ENCODE results near the gene PAX9.

Gene PAX9

DNA sequence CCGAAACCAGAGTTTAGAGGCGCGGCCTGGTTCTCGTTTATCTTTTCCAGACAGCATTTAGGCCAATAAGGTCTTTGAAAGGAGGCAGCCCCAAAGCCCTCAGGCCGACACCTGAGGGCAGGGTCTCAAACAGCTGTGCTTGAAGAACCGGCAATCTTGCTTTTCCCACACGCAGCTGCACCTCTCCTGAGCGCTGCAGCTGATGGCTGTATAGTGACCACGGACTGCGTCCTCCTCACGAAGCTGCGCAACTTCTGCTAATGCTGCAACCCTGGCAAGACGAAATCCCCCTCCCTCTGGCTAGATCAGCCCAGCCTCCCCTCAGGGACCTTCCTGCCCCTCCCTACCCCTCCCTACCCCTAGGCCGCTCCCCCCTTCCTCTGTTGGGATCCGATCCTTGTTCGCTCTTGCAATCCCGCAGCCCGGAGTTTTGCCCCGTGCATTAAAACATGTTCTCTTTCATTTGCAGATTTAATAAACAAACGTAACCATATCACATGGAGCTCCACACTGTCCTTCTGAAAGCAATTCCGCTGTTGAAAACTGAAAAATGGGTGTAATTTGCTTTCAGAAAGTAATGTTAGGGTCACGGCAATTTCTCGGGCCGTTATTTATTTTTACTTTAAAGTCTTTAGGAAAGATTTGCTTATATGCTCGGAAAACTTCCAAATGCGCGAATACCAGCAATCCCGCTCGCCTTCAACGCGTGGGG is 4.8 kb upstream of the PAX9 start:
- DNase-seq: no peak

DNA sequence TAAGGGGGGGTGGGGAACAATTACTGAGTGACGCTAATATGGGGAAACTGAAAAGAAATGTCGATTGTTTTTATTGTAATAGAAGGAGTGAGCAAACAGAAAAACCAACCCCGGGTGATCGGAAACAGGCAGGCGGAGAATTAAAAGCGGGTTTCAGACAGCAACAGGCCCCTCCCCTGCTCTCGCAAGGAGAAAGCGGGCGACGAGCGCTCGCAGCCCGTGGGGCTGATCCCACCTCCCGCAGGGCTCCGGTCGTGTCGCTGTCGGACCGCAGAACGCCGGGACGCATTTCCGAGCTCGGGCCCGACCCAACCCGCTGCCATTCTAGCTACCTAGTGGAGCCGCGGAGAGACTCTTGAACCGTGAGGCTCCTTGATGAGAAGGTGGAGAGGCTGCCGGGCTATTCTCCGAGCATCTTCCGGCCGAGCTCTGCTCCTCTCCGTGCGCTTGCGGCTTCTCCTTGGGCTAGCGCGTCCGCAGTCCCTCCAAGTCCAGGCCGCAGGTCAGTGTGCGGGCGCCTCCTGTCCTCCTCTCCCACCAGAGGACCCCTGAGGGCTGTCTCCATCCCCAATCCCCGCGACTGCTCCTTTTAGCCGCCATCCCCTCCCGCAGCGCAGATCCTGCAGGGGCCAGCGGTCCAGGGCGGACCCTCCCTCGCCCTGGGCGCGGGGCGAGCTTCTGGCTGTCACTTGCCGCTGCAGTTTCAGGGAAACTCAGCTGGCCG is 4.1 kb upstream of the PAX9 start:
- DNase-seq: no peak

DNA sequence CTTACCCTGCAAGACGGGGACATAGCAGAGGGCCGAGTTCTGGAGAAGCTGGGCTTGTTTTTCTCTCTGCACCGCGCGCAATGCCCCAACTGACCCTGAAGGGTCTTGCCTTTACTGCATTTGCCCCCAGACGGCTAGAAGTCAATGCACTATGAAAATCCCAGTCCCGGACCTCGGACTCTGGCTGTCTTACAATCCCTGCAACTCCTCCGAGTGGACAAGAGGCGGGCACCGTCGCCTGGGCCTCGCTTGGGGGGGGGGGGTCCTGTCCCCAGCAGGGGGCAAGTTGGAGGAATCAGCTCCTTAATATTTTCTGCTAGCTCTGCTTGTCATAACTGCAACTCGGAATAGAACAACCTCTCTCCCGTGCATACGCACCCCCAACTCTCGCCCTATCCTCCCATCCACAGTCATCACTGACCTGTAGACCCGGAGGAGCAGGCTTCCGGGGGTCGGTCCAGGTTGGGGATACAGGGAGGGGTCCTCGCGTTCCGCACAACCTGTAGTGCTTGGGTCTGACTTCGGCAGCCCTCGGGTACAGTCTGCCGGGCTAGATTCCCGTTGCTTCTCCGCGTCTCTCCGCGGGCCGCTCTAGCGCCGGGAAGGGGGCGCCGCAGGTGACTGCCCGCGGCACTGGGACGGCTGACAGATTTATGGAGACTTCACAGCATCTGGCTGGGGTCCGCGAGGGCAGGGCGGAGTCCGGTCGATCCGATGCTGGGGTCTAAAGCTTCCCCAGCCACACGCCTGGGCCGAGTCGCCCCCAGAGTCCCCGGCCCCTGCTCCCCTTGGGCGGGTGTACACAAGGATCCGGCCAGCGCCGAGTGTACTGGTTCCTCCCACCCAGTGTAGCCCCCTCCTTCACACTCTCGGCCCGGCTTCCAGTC is 3.3 kb upstream of the PAX9 start:
- DNase-seq: no peak

DNA sequence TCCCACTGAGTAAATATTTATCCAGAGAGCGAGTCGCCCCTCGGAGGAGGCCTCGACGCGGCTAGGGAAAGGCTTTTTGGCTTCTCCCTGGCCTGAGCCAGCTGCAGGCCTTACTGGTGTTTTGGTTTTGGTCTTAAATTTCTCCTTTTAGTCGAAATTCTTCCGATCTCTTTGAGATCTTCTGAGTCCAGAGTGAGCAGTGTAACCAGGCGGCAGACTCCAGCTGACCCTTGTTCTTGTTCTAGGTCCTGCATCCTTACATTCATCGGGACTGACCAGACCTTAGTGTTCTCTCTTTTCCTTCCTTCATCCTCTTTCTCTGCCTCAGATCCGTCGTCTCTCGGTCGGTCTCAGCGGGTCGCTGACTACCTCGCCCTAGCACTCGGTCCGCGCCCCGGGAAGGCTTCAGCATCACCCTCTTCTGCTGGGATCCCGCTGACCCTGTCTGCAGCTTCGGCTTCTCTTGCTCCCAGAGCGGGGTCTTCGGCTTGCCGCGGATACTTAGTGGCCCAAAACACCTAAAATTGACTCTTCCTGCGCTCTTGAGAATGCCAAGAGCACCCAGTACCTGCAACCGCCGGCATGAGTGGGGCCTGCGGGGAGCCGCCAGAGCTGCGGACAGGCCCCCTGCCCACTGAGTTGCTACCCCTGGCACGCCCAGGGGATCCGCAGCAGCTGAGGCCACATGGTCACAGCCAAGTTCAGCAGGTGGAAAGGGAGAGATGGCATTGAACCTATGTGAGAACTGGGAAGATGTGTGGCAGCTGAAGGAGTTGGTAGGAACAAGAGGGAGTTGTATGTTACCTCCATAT is 2.4 kb upstream of the PAX9 start:
- no peak for DNase-seq

DNA sequence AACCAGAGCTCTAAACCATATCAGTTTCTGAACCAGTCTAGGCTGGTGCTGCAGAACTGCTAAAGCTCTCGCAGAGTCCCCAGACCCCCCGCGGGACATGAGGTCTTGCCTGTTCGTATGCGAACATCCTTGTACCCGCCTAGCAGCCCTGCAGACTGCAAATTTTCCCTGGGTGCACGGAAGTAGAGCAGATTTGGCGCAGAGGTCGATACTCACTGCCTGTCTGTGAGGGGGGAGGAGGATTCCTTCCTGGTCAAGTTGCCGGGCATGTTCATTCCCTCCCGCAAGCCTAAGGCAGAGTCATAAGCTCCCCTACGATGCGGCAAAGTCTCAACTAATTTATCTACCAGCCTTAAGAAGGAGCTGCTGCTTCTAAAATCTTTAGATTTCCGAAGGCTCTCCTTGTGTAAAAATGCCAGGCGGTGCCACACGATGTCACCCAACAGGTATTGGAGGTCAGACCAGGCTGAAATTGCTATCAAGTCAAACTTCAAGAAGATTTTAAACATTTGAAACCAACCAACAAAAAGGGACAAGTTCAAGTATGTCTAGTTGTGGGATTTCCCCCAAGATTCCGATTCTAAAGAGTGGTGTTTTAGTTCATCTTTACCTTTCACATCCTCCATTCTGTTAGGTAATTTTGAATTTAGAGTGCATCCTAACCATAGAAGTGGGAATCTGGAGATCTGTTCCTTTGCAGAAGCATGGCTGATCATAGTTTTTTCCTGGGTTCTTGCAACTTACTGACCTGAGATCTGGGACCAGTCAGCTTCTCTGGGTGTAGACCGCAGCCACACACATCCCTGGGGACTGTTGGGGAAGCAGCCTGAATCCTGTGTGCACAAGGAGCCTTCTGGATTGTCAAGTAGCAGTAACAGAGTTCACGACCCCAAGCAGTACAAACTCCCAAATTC is 1.6 kb upstream of the PAX9 start:
- DNase-seq: no peak

DNA sequence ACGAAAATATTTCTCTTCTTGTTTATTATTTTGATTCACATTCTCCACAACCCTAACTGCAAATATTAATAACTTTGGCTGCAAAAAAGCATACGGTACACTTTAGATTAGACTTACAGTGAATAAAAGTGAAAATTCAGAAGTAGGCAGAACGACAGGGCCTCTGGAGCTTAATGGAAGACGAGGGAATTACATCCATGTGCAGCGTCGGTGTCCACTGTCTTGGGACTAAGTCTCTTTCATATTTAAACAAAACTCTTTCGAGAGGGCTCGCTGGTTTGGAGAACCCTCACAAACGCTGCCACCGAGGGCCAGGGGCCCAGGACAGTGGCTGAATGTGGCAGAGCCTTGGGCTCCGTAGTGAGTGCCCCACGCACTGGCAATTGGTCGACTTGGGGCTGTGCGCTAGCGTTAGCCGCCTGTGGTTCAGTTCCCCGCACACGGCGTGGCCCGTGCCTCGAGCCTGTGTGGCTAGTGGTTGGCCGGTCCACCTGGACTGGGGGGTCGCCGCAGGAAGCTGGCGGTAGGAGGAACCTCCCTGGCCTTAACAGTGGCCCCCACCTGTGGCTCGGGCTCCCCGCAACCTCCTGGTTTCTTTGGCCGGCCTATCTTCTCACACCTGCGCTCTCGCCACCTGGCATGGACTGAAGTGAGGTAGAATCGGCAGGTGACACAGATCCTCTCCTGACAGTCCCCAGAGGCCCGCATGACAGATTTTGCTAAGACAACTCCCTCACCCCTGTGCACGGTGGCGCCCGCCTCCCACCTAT is 739 bp upstream of the PAX9 start:
- DNase-seq: no peak

DNA sequence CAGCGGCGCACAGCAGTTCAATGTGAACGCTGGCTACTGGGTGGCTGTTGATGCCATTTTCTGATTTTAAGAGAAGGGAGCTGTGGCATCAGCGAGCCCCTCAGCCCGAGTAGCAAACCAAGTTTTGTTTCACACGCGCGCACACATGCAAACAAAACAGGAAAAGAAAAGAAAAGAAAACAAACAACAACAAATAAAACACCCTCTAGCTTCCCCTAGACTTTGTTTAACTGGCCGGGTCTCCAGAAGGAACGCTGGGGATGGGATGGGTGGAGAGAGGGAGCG is 540 bp downstream of the PAX9 start:
- no peak for DNase-seq

DNA sequence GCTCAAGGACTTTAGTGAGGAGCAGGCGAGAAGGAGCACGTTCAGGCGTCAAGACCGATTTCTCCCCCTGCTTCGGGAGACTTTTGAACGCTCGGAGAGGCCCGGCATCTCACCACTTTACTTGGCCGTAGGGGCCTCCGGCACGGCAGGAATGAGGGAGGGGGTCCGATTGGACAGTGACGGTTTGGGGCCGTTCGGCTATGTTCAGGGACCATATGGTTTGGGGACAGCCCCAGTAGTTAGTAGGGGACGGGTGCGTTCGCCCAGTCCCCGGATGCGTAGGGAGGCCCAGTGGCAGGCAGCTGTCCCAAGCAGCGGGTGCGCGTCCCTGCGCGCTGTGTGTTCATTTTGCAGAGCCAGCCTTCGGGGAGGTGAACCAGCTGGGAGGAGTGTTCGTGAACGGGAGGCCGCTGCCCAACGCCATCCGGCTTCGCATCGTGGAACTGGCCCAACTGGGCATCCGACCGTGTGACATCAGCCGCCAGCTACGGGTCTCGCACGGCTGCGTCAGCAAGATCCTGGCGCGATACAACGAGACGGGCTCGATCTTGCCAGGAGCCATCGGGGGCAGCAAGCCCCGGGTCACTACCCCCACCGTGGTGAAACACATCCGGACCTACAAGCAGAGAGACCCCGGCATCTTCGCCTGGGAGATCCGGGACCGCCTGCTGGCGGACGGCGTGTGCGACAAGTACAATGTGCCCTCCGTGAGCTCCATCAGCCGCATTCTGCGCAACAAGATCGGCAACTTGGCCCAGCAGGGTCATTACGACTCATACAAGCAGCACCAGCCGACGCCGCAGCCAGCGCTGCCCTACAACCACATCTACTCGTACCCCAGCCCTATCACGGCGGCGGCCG is 1.1 kb downstream of the PAX9 start:
- no peak for DNase-seq

DNA sequence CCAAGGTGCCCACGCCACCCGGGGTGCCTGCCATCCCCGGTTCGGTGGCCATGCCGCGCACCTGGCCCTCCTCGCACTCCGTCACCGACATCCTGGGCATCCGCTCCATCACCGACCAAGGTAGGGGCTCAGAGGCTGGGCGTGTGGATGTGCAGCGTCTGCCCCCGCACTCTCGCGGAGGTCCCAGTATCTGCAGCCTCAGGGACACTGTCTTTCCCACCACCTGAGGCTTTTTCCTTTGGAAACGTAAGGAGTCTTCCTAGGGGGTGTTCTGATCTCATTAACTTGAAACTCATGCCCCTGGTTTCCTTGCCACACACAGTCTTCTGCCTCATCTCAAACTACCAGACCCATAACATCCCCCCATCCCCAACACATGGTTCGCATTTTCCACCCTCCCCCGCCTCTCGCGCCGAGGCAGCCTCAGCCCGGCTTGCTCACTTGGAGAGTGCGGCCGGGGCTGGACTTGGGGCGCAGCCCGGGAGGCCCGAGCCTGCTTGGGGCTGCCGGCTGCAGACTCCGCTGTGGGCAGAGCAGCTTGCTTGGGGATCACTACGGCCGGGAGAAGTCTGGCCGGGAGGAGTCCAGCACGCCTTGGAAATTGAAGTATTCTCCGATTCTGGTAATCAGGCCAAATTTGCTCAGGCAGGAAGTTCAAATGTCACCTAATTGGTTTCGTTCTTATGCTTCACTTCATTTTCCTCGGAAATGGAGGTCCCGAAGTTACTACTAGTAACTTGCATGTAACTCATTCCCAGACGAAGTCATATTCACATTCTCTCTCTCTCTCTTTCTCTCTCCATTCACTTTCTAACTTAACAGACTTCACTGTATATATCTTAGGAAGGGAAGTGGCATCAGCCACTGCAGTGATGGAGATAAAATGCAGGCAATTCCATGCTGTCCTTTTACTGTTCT is 2.0 kb downstream of the PAX9 start:
- no peak for DNase-seq

DNA sequence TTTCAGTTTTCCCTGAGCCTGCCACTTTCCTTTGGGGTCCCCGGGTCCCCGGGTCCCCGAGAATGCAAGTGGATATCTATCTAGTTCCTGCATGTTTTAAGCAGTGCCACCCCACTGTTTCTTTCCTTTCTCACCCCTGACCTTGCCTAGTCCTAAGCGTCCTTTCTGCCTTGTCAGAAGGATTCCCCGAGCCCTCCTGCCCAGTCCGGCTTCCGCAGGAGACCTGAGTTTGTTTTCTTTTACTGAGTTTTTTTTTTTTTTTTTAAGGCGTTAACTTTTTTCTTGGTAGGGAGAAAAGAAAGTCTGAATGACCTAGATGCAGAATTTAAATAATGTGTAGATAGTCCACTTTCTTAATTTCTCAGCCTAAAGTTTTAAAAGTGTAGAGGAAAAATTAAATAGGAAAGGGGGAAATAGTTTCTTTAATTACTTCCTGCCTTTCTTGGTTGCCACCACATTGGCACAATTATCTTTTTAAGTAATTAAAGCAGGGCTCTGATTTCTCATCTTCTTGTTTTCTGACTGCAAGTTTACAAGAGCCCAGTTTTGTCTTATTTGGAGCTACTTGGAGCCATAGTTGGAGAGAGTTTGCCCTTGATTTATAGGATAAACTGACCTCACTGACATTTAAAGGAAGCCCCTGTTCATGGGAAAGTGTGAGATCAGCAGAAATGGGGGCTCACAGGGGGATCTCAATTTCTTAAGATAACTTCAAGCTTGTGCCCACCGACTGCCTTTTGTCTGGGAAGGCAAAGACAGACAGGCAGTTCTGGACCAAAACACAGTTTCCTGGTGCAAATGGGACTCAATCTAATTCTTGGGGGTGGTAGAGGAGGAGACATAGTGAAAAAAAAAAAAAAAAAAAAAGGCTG is 2.9 kb downstream of the PAX9 start:
- no peak for DNase-seq

DNA sequence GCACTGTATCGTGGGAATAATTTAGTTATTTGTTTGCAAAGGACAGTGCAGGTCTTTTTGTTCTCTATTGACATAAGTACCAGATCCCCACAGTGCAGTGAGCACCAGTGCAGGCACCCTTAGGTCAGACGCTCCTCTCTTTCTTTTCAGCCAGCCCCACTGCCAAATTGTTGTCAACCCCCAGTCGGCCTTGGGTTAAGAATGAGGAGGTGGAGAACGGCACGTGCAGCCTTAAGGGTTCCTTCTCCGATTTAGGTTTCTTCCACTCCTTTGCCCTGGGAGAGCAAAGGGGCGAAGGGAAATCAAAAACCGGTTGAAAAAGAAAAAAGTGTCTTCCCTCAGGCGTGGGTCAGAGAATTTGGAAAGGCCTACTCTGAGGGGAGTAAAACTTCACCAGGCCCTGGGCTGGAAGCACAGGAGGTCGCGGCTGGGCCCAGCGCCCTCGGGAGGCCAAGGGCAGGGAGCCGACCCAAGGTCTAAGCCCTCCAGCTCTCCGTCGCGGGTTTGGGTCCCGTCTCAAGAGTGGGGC is 4.3 kb downstream of the PAX9 start:
- DNase-seq: no peak

DNA sequence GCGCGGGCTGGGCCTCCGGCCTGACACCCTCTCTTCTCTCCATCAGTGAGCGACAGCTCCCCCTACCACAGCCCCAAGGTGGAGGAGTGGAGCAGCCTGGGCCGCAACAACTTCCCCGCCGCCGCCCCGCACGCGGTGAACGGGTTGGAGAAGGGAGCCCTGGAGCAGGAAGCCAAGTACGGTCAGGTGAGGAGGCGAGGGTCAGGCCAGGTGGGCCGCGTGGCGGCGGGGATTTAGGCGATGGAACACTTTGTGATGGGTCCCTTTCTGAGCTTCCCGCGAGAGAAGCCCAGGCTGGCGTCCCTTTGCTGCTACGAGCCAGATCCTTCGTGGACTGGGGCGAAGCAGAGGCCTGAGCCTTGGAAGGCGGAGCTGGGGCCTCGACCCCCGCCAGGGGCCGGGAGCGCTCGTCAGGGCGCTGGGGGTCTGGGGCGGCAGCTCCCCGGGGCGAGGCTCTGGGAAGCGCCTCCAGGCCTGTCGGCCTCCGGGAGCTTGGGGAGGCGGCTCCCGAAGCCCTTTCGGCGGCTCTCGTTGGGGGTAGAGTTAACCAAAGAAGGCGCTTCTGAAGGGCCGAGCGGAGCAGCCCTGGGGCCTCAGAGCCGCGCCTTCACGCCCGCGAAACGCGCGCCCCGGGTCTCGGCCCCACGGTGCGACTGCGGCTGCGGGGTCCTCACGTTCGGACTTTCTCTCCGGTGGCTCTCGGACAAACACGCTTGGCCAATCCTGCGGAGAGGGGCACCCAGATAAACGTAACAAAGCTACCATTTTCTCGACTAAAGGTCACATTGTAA is 5.0 kb downstream of the PAX9 start:
- DNase-seq: no peak

DNA sequence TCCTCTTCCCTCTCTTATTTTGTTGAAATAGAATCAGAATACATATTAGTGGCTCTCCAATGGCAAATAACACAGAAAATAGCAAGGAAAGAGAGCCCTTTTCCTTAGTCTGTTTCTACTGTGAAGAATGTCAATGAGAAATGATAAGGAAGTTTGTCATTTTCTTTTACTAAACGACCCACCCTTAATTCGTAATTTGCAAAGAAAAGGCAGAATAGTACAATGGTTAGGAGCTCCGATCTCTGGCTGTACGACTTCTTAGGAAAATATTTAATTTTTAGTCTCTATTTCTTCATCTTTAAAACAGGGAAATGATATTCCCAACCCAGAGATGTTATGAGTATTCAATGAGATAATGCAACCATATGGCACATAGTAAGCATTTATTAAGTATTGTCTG is 6.0 kb downstream of the PAX9 start:
- no peak for DNase-seq

DNA sequence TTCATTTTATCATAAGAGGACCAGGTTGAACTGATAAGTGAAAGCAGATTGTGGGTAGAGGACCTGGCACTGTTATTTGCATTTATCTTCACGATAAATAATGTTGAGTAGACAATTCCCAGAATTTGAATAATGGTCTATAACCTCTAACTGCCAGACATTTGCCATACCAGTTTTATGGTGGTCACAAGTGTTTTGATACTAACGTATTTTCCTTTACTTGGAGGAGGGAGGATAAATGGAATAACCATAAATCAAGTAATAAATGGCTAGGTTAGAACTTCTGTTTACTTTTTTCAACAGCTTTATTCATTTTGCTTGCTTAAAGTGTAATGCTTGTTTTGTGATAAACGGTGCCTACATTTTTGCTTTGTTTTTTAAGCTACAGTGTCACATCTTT is 9.5 kb downstream of the PAX9 start:
- no peak for DNase-seq

DNA sequence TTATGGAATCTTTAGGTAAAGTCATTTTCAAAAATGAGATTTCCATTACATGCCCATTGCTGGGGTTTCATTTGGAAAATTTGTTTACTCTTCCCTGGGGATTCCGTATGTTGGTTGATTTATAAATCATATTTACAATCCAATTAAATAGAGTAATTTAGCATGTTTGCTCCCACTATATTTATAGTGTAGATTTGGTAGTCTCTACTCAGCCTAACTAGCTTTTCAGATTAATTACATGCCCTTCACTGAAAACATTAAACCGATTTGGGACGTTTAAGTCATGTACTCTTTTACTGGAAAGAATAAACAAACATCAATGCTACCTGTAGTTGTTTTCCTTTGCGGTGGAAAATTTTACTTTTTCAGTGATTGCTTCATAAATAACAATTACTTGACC is 10.4 kb downstream of the PAX9 start:
- DNase-seq: no peak

DNA sequence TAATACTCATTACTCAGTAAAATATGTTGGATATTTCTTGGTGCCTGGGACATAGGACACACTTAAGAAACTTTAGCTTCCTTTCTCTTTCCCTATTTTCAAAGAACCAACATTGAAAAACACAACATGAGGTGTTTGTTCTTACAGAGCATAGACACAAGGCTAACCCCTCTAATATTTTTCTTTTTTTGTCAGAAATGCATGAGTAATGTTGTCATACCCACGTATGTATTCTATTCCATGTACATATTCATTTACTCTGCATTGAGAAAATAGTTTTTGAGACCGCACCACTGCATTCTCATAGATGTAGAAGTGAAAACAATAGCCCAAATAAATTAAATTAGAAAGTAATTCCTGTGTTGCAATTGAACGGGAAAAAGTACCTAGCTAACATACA is 13.0 kb downstream of the PAX9 start:
- no peak for DNase-seq

DNA sequence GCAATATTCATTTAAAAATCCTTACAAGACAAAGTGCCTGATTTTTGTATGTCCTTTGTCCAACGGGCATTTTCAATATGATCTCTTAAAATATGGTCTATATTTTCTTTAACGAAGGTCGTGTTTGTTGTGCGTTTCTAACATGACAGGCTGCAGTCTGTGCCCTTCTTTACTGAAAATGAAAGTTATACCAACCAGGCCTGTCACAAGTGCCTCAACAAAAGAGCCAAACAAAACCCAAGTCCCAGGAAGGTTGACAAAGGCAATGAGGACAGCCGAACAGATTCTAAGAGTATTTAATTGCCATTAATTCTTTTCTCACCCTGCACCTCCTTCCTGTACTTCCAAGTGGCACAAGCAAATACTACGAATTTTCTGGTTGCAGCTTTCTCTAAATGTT is 13.9 kb downstream of the PAX9 start:
- no peak for DNase-seq
